SIG-M5 (cell line): ENCODE measurements around the gene AVPR2.
A peak's percentile ranks its signal among the peaks of the same experiment; 100 is the strongest.

Source experiments
- DNase-seq: peaks from one replicate; lab custom pipeline; 2025; lab: John Stamatoyannopoulos, UW

Gene AVPR2

GRCh38 chrX:153913701-153914100 is 9.2 kb downstream of the AVPR2 start:
- DNase-seq = no peak

GRCh38 chrX:153917869-153918268 is 13.4 kb downstream of the AVPR2 start:
- no peak for DNase-seq

GRCh38 chrX:153919281-153919680 is 14.8 kb downstream of the AVPR2 start:
- no peak for DNase-seq

- no peak for DNase-seq
Measured at GRCh38 chrX:153920546-153920945, 16.1 kb downstream of the AVPR2 start.

GRCh38 chrX:153921070-153921469 is 16.6 kb downstream of the AVPR2 start:
- no peak for DNase-seq

- no peak for DNase-seq
Measured at GRCh38 chrX:153921511-153922446, 17.3 kb downstream of the AVPR2 start.

GRCh38 chrX:153922932-153923857 is 18.7 kb downstream of the AVPR2 start:
- DNase-seq = no peak

GRCh38 chrX:153924149-153924861 is 19.8 kb downstream of the AVPR2 start:
- no peak for DNase-seq

- DNase-seq = no peak
Measured at GRCh38 chrX:153925387-153925738, 20.9 kb downstream of the AVPR2 start.

- no peak for DNase-seq
Measured at GRCh38 chrX:153925739-153926551, 21.5 kb downstream of the AVPR2 start, which contains the start of gene ARHGAP4. Gene ARHGAP4 (minus strand): TSS chrX:153926264. CDS start chrX:153926202, 62 bp downstream.

GRCh38 chrX:153926552-153926857 is 22.0 kb downstream of the AVPR2 start:
- DNase-seq = no peak

GRCh38 chrX:153926858-153927671 is 22.6 kb downstream of the AVPR2 start:
- peak; percentile 79 for DNase-seq

- DNase-seq = no peak
Measured at GRCh38 chrX:153927672-153927921, 23.1 kb downstream of the AVPR2 start.

GRCh38 chrX:153927922-153928760 is 23.7 kb downstream of the AVPR2 start:
- DNase-seq = peak; percentile 77

GRCh38 chrX:153928846-153929245 is 24.4 kb downstream of the AVPR2 start:
- DNase-seq = no peak

- no peak for DNase-seq
Measured at GRCh38 chrX:153929576-153929975, 25.1 kb downstream of the AVPR2 start.

- no peak for DNase-seq
Measured at GRCh38 chrX:153930011-153930910, 25.8 kb downstream of the AVPR2 start.

GRCh38 chrX:153931151-153931550 is 26.7 kb downstream of the AVPR2 start:
- no peak for DNase-seq

- no peak for DNase-seq
Measured at GRCh38 chrX:153931748-153932147, 27.3 kb downstream of the AVPR2 start.
